ENCODE measurements around the gene PDLIM7.

DNA sequence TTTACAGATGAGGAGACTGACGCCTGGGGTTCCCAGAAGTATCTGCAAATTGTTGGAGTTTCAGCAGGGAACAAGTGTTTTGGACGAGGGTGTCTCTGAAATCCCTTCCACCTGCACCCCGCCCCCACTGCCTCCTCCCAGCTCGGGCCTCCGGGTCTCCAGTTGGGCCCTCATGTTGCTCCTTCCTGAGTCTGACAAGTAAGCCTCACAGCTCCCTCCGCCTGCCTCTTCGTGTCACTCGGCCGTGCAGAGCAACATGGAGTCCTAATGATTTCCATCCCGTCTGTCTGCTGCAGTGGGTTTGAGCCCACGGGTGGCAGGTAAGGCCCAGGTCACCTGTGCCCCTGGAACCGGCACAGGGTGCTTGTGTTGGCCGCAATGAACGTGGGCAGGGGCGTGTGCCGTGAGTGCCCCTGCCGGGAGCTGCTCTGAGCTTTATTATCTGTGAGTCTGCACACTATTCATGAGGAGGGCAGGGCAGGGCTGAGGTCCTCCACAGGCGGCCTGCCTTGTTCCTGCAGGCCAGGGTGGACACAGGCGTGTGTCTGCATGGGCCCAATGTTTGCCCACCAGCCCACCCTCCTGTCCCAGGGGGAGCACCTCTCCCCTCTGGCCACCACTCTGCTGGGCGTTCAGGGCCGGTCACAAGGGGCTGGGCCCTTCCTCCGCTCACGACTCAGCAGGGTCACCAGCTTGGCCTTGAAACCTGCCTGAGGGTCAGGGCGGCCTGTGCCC is 6.1 kb upstream of the PDLIM7 start:
- TF ChIP-seq POLR2A (IDR thresholded peaks at IDR 0.05; ENCODE audit: low read depth), result no peak
- no peak for TF ChIP-seq CTCF (IDR thresholded peaks at IDR 0.05)
- TF ChIP-seq POLR2AphosphoS5 (IDR thresholded peaks at IDR 0.05), result no peak
- no peak for TF ChIP-seq EP300 (IDR thresholded peaks at IDR 0.05)
